ENCODE data around the gene RPS8.
A peak's percentile ranks its signal among the peaks of the same experiment; 100 is the strongest.

The RPS8 gene

DNA sequence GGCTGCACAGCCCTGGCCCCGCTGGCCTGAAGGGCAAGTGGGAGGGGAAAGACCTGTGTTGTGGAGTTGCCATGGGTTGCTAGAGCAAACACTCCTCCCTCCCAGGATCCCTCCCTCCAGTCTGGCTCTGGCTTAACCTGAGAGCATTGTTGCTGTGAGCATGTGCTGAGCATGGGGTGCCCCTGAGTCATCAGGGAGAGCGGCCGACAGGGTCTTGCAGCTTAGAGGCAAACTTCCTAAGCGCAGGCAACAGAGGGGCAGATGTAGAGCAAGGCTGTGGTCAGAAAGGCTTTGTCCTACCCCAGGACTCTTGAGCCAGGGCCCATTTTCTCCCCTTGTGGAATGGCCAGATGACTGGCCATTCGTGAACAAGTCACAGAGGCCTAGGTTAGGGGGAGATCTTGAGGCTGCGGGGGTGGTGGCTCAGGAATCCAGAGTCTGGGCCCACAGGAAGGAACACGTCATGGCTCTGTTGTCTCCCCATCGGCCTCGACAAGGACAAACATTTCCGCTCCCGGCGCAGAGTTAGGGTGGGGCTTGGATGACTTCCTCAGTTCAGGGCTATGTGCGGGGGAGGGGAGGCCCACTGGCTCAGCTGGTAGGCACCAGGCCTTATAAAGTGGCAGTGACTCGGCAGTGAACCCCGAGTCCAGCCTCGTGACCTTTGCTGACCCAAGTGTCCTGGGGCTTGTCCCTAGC, 32.2 kb downstream of the RPS8 start:
- Histone ChIP-seq H3K14ac (ENCODE audit: low read length) (peak overlapping the region; percentile 69), H2AFZ (ENCODE audit: insufficient read depth, low read length, poor library complexity) (peak overlapping the region; percentile 24), H4K91ac (ENCODE audit: low read depth, low read length) (peak overlapping the region; percentile 96), H3K79me1 (ENCODE audit: low read length) (peaks cover 50% of the 10 kb centered on the region), H4K12ac (ENCODE audit: low read depth, low read length) (peak overlapping the region; percentile 31), H2AK5ac (ENCODE audit: low read length) (peak overlapping the region; percentile 26), H2BK120ac (ENCODE audit: insufficient read depth, low read length, poor library complexity) (peak overlapping the region; percentile 80), H3K4ac (ENCODE audit: low read depth, low read length) (peak overlapping the region; percentile 41), H3K36me3 (ENCODE audit: control insufficient read depth in 1 of 2, insufficient read depth in 2 of 2, low read length in 2 of 2) (peaks cover 38 to 42% of the 10 kb centered on the region in 2 experiments), H2BK5ac (ENCODE audit: low read depth, low read length, poor library complexity) (peak overlapping the region; percentile 91), H3K9me3 (ENCODE audit: insufficient read depth, low read depth, low read length) (no peaks in the 10 kb centered on the region), H3K79me2 (ENCODE audit: control insufficient read depth, insufficient read depth, low read length, poor library complexity) (peaks cover 22% of the 10 kb centered on the region), H3K4me3 (ENCODE audit: low read depth, low read length) (no peak overlapping the region), H2BK12ac (ENCODE audit: low read length) (peak overlapping the region; percentile 58), H3K4me2 (ENCODE audit: low read length) (peak overlapping the region; percentile 27), H4K8ac (ENCODE audit: low read depth, low read length) (peak overlapping the region; percentile 86), H3K9ac (ENCODE audit: low read length) (peak overlapping the region; percentile 35), H3K27ac (ENCODE audit: low read depth, low read length) (peak overlapping the region; percentile 98), H3K4me1 (ENCODE audit: control insufficient read depth in 1 of 2, insufficient read depth in 2 of 2, low read length in 2 of 2) (peaks cover 62 to 66% of the 10 kb centered on the region in 2 experiments), H3K18ac (ENCODE audit: low read length) (peak overlapping the region; percentile 64), H3K23ac (ENCODE audit: low read length) (no peak overlapping the region), H3K27me3 (ENCODE audit: insufficient read depth, low read length) (no peaks in the 10 kb centered on the region)
- WGBS (ENCODE audit: extremely low coverage, insufficient coverage, insufficient read length) = no CpG with 5 or more reads among the region's 16 CpGs
- DNase-seq = peak; percentile 99

DNA sequence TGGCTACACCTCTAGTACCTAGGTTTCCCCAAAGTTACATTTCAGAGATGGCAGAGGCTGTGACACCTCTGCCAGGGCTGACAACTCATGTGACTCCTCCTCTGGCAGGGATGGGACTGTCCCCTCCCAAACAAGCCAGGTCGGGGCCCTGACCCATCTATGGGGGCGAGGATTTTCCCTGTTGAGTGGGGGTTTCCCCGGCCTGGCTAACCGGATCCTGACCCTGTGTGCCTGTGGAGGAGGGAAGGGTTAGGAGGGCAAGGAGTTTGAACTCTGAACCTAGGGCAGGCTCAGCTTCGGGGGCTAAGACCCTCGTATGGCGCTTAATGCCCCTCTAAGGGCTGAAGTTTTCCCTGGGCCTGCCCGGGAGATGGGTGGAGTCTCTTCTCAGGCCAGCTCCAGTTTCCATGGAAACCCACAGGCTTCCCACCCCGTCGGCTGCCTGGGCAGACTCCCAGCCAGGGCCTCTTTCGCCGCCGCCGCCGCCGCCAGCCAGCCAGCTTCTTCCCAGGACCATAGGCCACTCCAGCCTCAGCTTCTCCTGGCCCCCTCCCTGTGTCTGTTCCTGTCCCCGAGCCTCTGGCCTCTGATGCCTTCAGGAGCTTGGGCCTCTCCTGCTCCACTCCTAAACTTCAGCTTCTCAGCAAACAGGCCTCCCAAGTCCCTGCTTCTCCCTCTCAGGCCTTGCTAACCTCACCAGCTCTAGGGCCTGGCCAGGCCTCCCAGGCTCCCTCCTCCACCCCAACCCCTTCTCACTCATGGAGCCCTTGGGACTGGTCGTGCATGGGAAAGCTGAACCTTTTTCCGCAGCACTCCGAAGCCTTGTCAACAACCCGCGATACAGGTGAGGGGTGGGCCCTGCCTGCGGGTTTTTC, 33.0 kb downstream of the RPS8 start, which contains the start of gene BTBD19:
Gene BTBD19, plus strand, starts transcription at position 461 of the 875 bp plus-strand sequence. Its CDS starts 298 bp downstream, at position 759.
- peak within 1 kb of the TSS; percentile 53 for H2AFZ ChIP-seq (ENCODE audit: insufficient read depth, low read length, poor library complexity)
- peak within 1 kb of the TSS; percentile 50 for H3K4me3 ChIP-seq (ENCODE audit: low read depth, low read length)
- H2BK120ac ChIP-seq (ENCODE audit: insufficient read depth, low read length, poor library complexity) = peak within 1 kb of the TSS; percentile 80
- peak within 1 kb of the TSS; percentile 93 for H3K4ac ChIP-seq (ENCODE audit: low read depth, low read length)
- H3K9ac ChIP-seq (ENCODE audit: low read length) = peak within 1 kb of the TSS; percentile 66
- H2BK12ac ChIP-seq (ENCODE audit: low read length) = peak within 1 kb of the TSS; percentile 96
- DNase-seq = peak; percentile 78 to 84
- peak within 1 kb of the TSS; percentile 89 for H3K14ac ChIP-seq (ENCODE audit: low read length)
- H2AK5ac ChIP-seq (ENCODE audit: low read length) = peak within 1 kb of the TSS; percentile 98
- H3K27ac ChIP-seq (ENCODE audit: low read depth, low read length) = peak within 1 kb of the TSS; percentile 98
- H3K27me3 ChIP-seq (ENCODE audit: insufficient read depth, low read length) = no peaks in the 10 kb centered on the region
- peak within 1 kb of the TSS; percentile 71 for H4K12ac ChIP-seq (ENCODE audit: low read depth, low read length)
- H2BK5ac ChIP-seq (ENCODE audit: low read depth, low read length, poor library complexity) = peak within 1 kb of the TSS; percentile 91
- no CpG with 5 or more reads among the region's 23 CpGs for WGBS (ENCODE audit: extremely low coverage, insufficient coverage, insufficient read length)
- H3K79me1 ChIP-seq (ENCODE audit: low read length) = peaks cover 54% of the 10 kb centered on the region
- no peaks in the 10 kb centered on the region for H3K9me3 ChIP-seq (ENCODE audit: insufficient read depth, low read depth, low read length)
- peak within 1 kb of the TSS; percentile 54 for H3K4me2 ChIP-seq (ENCODE audit: low read length)
- H3K36me3 ChIP-seq (ENCODE audit: control insufficient read depth in 1 of 2, insufficient read depth in 2 of 2, low read length in 2 of 2) = peaks cover 33 to 39% of the 10 kb centered on the region in 2 experiments
- no peak within 1 kb of the TSS for H3K23ac ChIP-seq (ENCODE audit: low read length)
- H4K8ac ChIP-seq (ENCODE audit: low read depth, low read length) = peak within 1 kb of the TSS; percentile 86
- peak within 1 kb of the TSS; percentile 96 for H4K91ac ChIP-seq (ENCODE audit: low read depth, low read length)
- H3K4me1 ChIP-seq (ENCODE audit: control insufficient read depth in 1 of 2, insufficient read depth in 2 of 2, low read length in 2 of 2) = peaks cover 66 to 67% of the 10 kb centered on the region in 2 experiments
- H3K18ac ChIP-seq (ENCODE audit: low read length) = peak within 1 kb of the TSS; percentile 92
- peaks cover 21% of the 10 kb centered on the region for H3K79me2 ChIP-seq (ENCODE audit: control insufficient read depth, insufficient read depth, low read length, poor library complexity)

DNA sequence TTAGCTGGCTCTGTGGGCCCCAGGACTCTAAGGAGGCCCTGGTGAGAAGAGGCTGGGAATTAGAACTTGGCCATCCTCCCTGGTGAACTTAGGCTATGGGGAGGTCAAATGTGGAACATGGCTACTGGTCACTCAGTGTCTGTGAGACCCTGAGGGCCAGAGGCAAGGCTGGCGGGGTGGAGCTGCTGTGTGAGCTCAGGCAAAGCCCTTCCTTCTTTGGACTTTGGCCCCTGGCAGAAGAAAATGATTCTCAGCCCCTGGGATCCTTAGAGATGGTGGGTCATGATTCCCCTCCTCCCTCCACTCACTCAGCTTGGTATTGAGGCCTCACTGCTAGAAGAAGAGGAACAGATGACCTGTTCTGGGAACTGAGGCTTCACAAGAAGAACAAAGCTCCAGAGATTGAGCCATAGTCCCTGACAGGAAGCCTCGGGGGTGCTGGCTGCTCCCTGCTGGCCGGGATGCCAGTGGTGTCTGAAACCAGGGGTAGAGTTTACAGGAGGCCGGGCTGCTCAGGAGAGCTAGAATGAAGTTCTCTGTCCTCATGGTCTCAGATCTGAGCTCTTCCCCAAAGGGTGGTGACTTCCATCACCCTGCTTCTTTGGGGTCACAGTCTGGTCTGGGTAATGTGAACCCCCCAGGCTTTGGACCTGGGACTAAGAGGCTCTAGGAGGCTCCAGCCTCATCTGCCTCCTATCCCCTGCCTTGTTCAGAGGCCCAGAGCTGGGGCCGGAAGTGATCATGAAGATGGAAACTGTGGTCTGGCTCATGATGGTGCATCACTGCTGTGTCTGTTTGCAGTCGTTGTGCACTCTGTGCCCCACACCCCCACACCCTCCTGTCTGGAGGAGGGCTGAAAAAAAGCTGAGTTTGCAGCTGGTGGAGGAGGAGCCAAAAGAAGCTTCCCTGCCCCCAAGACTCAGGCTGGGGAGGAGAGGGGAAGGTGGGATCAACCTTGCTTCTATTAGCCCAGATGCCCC, 33.9 kb downstream of the RPS8 start:
- peak overlapping the region; percentile 96 for H2BK12ac ChIP-seq (ENCODE audit: low read length)
- H3K9me3 ChIP-seq (ENCODE audit: insufficient read depth, low read depth, low read length) = no peaks in the 10 kb centered on the region
- peak overlapping the region; percentile 54 for H3K4me2 ChIP-seq (ENCODE audit: low read length)
- H3K79me2 ChIP-seq (ENCODE audit: control insufficient read depth, insufficient read depth, low read length, poor library complexity) = peaks cover 23% of the 10 kb centered on the region
- H3K4me3 ChIP-seq (ENCODE audit: low read depth, low read length) = peak overlapping the region; percentile 50
- H3K18ac ChIP-seq (ENCODE audit: low read length) = peak overlapping the region; percentile 92
- H3K23ac ChIP-seq (ENCODE audit: low read length) = no peak overlapping the region
- H4K12ac ChIP-seq (ENCODE audit: low read depth, low read length) = peak overlapping the region; percentile 71
- peak overlapping the region; percentile 98 for H2AK5ac ChIP-seq (ENCODE audit: low read length)
- H2AFZ ChIP-seq (ENCODE audit: insufficient read depth, low read length, poor library complexity) = peak overlapping the region; percentile 53
- peak overlapping the region; percentile 98 for H3K27ac ChIP-seq (ENCODE audit: low read depth, low read length)
- peaks cover 58% of the 10 kb centered on the region for H3K79me1 ChIP-seq (ENCODE audit: low read length)
- peak overlapping the region; percentile 89 for H3K14ac ChIP-seq (ENCODE audit: low read length)
- H3K36me3 ChIP-seq (ENCODE audit: control insufficient read depth in 1 of 2, insufficient read depth in 2 of 2, low read length in 2 of 2) = peaks cover 28 to 31% of the 10 kb centered on the region in 2 experiments
- peaks cover 68 to 70% of the 10 kb centered on the region in 2 experiments for H3K4me1 ChIP-seq (ENCODE audit: control insufficient read depth in 1 of 2, insufficient read depth in 2 of 2, low read length in 2 of 2)
- peak; percentile 33 to 42 for DNase-seq
- no CpG with 5 or more reads among the region's 6 CpGs for WGBS (ENCODE audit: extremely low coverage, insufficient coverage, insufficient read length)
- peak overlapping the region; percentile 96 for H4K91ac ChIP-seq (ENCODE audit: low read depth, low read length)
- peak overlapping the region; percentile 80 for H2BK120ac ChIP-seq (ENCODE audit: insufficient read depth, low read length, poor library complexity)
- no peaks in the 10 kb centered on the region for H3K27me3 ChIP-seq (ENCODE audit: insufficient read depth, low read length)
- peak overlapping the region; percentile 86 for H4K8ac ChIP-seq (ENCODE audit: low read depth, low read length)
- peak overlapping the region; percentile 66 for H3K9ac ChIP-seq (ENCODE audit: low read length)
- H2BK5ac ChIP-seq (ENCODE audit: low read depth, low read length, poor library complexity) = peak overlapping the region; percentile 91
- peak overlapping the region; percentile 93 for H3K4ac ChIP-seq (ENCODE audit: low read depth, low read length)
